Ovary (tissue), 9 donors: ENCODE measurements around the gene KIZ. TPM values are rescaled to one million over a fixed set of nuclear protein-coding genes. Genes with fewer than 3 reads are reported as not detected.

Source experiments
- DNase-seq, 5 donors: peaks; one replicate each; pipeline ENCODE4 v3.0.0-alpha.2; 2019 to 2020
- H3K27ac ChIP-seq, 2 donors: fragments of 200-600 bp; one replicate each; pipeline versions ENCODE4 v1.5.1 to v1.8.0; 2019 to 2022
- H3K27me3 ChIP-seq: fragments of 200-600 bp; one replicate; pipeline ENCODE4 v1.8.0; 2022
- H3K36me3 ChIP-seq: fragments of 200-600 bp; sonication (generic); one replicate; pipeline ENCODE4 v1.5.1; 2019
- H3K4me1 ChIP-seq: one replicate; pipeline ENCODE4 v1.8.1; 2013; ENCODE audit warnings: mild to moderate bottlenecking, moderate library complexity; ENCODE audit not compliant: insufficient read depth
- H3K4me3 ChIP-seq: fragments of 200-600 bp; sonication (generic); one replicate; pipeline ENCODE4 v1.5.1; 2017
- H3K9me3 ChIP-seq, 2 donors: fragments of 200-600 bp in 1 of 2; sonication (generic) in 1 of 2; one replicate each; pipeline versions ENCODE4 v1.5.1 to v1.8.1; 2013 to 2019; ENCODE audit warnings: mild to moderate bottlenecking in 1 of 2, moderate library complexity in 1 of 2
- EP300 ChIP-seq: sonication (generic); formaldehyde crosslinking; IDR thresholded peaks from one replicate; pipeline ENCODE4 v1.6.1; 2017; ENCODE audit warnings: antibody characterized with exemption
- POLR2A ChIP-seq: fragments of 450-650 bp; IDR thresholded peaks from one replicate; pipeline ENCODE4 v1.6.1; 2017; ENCODE audit warnings: antibody characterized with exemption, mild to moderate bottlenecking, moderate library complexity
- WGBS, 3 donors: extraction: QIAGEN DNeasy Blood & Tissue Kit in 1 of 3; methylation state at CpG; one replicate each; pipeline versions ENCODE4 v1.1.5 to v1.1.7; 2013 to 2017; 5-methylcytosine and 5-hydroxymethylcytosine counted together
- intact Hi-C, 4 donors: fragments of 100-400 bp; cut with DNase I; formaldehyde crosslinking; loops; one replicate each; pipeline versions ENCODE4 v1.11.0 to v1.15.1; 2022 to 2023
- polyA plus RNA-seq, 2 donors: library from polyadenylated mRNA; stranded (reverse); fragments of 200-250 nt in 1 of 2; fragments of 350-450 nt in 1 of 2; fragmentation: Illumina TruSeq in 1 of 2; extraction: RNeasy Lipid Tissue Mini Kit (QIAGEN cat#74804) in 1 of 2; gene quantifications; one replicate each; pipeline ENCODE4 v1.2.3, GENCODE V29; 2013 to 2014
- total RNA-seq, 7 donors: library from RNA; depleted of rRNA in 2 of 7; stranded (reverse); fragments of >200 nt in 2 of 7; fragmentation: NEBNext Ultra II Directional in 3 of 7; extraction: Animal tissue kit (Norgen Biotek cat#: 25700) in 3 of 7; gene quantifications; one replicate each; pipeline versions ENCODE4 v1.1.0 to v1.2.4, GENCODE V29; 2016 to 2023
- TF ChIP-seq, protein P1 (sequence below), 3 donors: fragments of 450-650 bp in 2 of 3; fragments of 200-600 bp in 1 of 3; IDR thresholded peaks; one replicate each; pipeline versions ENCODE4 v1.5.1 to v1.8.0; 2016 to 2022; ENCODE audit warnings: antibody characterized with exemption in 3 of 3, mild to moderate bottlenecking in 1 of 3
- donor health status: DM: no; HTN: no; CAD: no; lungs with moderate emphysema.
- donor health status: DM: no; HTN: no; CAD: no.
- donor health status: Bipolar disorder and iron deficiency.
- donor health status: DM: yes; HTN: yes; CAD: no.
- donor health status: DM: no; HTN: no; CAD: no.
- donor health status: DM: yes; HTN: yes; CAD: no.

Gene KIZ
- total and polyA plus RNA-seq, 9 donors = 20.5 to 59.5 (median 42.1) TPM

DNA sequence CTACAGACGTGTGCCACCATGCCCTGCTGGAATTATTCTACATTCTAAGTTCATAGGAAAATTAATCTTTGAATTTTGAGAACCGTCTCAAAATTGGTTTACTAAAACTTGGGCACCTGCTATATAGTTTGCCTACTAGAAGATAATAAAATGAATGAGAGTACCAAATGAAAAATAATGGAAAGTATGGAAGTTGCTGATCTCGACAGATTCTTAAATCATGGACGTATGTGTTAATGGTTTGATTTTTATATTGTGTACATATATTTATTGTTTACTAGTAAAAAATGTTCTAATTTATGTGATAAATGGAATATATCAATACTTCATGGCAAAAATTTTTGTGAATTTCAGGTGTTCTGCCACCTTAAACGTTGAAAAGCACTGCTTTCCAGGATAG lies 60.0 kb downstream of the KIZ start:
- Histone ChIP-seq H3K4me3 (no peak overlapping the region), H3K9me3 (no peaks in the 10 kb centered on the region), H3K27me3 (no peaks in the 10 kb centered on the region), H3K4me1 (peaks cover 5% of the 10 kb centered on the region), H3K27ac (no peak overlapping the region), H3K36me3 (no peaks in the 10 kb centered on the region)
- TF ChIP-seq, protein P1, sequence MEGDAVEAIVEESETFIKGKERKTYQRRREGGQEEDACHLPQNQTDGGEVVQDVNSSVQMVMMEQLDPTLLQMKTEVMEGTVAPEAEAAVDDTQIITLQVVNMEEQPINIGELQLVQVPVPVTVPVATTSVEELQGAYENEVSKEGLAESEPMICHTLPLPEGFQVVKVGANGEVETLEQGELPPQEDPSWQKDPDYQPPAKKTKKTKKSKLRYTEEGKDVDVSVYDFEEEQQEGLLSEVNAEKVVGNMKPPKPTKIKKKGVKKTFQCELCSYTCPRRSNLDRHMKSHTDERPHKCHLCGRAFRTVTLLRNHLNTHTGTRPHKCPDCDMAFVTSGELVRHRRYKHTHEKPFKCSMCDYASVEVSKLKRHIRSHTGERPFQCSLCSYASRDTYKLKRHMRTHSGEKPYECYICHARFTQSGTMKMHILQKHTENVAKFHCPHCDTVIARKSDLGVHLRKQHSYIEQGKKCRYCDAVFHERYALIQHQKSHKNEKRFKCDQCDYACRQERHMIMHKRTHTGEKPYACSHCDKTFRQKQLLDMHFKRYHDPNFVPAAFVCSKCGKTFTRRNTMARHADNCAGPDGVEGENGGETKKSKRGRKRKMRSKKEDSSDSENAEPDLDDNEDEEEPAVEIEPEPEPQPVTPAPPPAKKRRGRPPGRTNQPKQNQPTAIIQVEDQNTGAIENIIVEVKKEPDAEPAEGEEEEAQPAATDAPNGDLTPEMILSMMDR (IDR thresholded peaks at IDR 0.05) = no peak
- no peak for TF ChIP-seq POLR2A
- DNase-seq = no peak
- intact Hi-C loops = no loop called here
- 93 to 97% (median 93%) methylated on average over 5 of the region's 5 CpGs for WGBS, 3 donors

DNA sequence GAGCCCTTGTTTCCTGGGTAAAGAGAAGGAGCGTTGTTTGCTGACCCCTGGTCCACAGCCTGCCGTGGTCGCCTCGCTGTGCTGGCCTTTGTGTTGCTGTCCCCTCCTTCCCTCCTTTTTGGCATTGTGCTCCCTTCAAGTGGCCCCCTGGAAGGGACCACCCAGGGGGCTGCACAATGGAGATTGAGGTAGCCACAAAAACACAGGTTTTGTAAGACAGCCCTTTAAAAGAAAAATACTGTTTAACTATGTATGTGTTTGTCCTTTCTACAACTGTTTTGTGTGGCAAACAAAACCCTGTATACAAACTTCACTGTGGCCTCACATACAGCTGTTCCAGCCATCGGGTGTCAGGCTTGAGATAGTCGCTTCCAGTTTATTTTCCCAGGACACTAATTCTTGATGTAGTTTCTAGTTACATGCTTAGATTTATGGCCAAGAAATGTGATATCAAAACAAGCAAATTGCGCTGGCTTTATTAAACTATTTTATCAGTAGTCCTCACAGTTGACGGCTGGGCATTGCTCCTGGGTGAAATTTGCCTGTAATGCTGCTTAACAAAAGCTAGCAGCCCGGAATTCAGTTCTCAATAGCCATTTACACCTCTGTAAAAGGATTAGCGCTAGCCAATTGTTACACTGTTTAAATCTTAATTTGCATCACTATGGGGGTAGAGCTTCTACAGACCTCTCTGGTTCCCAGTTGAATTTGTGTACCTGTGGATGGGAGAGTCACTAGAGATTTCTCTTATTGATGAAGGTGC lies 64.1 kb downstream of the KIZ start:
- TF ChIP-seq POLR2A (no peak), EP300 (no peak)
- TF ChIP-seq, protein P1 (IDR thresholded peaks at IDR 0.05) = no peak
- 41 to 55% (median 54%) methylated on average over 10 of the region's 10 CpGs for WGBS, 3 donors
- no peak for DNase-seq
- H3K4me1 ChIP-seq = peaks cover 4% of the 10 kb centered on the region
- intact Hi-C loops = no loop called here
- no peak overlapping the region for H3K27ac ChIP-seq
- no peak overlapping the region for H3K4me3 ChIP-seq
- H3K9me3 ChIP-seq = no peaks in the 10 kb centered on the region
- H3K27me3 ChIP-seq = no peaks in the 10 kb centered on the region
- no peaks in the 10 kb centered on the region for H3K36me3 ChIP-seq

DNA sequence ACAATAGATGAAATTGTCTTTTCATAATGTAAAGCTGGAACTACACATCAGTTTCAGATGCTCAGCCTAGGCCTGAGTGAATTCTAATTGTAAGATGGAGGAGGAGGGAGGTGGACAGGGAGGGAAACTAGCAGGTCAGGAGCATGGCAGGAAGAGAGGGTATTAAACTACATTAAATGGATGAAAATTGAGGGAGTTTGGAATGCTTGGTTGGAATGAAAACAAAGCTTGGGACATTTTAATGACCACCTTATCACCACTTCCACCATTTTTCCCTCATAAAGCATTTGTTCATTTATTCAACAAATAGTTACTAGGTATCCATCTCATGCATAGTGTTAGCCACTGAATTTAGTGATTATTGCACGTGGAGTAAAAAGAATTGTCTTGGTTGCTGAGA lies 65.0 kb downstream of the KIZ start:
- H3K4me1 ChIP-seq = peaks cover 4% of the 10 kb centered on the region
- no peaks in the 10 kb centered on the region for H3K9me3 ChIP-seq
- intact Hi-C loops = no loop called here
- no peak overlapping the region for H3K4me3 ChIP-seq
- no peak for TF ChIP-seq POLR2A
- TF ChIP-seq, protein P1 (IDR thresholded peaks at IDR 0.05) = no peak
- no peak for TF ChIP-seq EP300
- no peaks in the 10 kb centered on the region for H3K36me3 ChIP-seq
- WGBS, 3 donors = 29 to 48% (median 32%) methylated on average over 1 of the region's 1 CpG
- no peaks in the 10 kb centered on the region for H3K27me3 ChIP-seq
- no peak overlapping the region for H3K27ac ChIP-seq
- DNase-seq = no peak

DNA sequence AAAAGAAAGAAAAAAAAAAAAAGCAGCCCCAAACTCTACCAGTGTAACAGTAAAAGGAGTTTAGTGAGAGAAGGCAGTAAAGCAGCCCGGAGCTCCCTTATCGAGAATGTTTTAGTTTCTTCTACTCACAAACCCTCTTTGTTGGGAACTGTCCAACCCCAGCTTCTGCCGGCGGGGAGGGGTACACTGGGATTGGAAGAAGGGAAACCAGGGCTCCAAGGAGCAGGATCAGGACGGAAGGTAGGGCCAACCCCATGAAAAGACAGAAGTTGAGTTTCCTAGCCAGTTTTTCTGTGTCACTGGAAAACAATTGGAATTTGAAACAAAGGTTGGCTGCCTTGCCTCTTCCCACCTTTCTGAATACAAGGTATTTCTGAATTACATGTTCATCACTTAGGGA lies 66.0 kb downstream of the KIZ start:
- Histone ChIP-seq H3K9me3 (no peaks in the 10 kb centered on the region), H3K4me1 (peaks cover 4% of the 10 kb centered on the region), H3K27ac (no peak overlapping the region), H3K27me3 (no peaks in the 10 kb centered on the region), H3K36me3 (no peaks in the 10 kb centered on the region), H3K4me3 (no peak overlapping the region)
- WGBS, 3 donors = 7 to 13% (median 13%) methylated on average over 5 of the region's 5 CpGs
- TF ChIP-seq, protein P1 (IDR thresholded peaks at IDR 0.05) = no peak
- no peak for TF ChIP-seq EP300
- no peak for TF ChIP-seq POLR2A
- intact Hi-C loops = no loop called here
- DNase-seq = peak; percentile 31 to 57 (median 52)
